NB4 (cell line): ENCODE measurements around the gene MBNL1.

ENCODE experiments used
- DNase-seq: peaks from one replicate; pipeline ENCODE4 v3.0.0; 2010; ENCODE audit warnings: low read depth
- H3K4me3 ChIP-seq: one replicate; pipeline ENCODE4 v1.5.1; 2011; ENCODE audit warnings: mild to moderate bottlenecking, low read depth, low read length, moderate library complexity
- CTCF ChIP-seq: IDR thresholded peaks from one replicate; pipeline ENCODE4 v1.5.1; 2012; ENCODE audit warnings: low read depth, low read length
- MAX ChIP-seq: IDR thresholded peaks from 2 replicates; pipeline ENCODE4 v1.6.1; 2011; ENCODE audit warnings: low read depth, low read length
- MYC ChIP-seq: IDR thresholded peaks from 2 replicates; pipeline ENCODE4 v1.6.1; 2011; ENCODE audit warnings: low read depth, low read length
- POLR2A ChIP-seq: IDR thresholded peaks from 2 replicates; pipeline ENCODE4 v1.6.1; 2011; ENCODE audit warnings: mild to moderate bottlenecking; ENCODE audit not compliant: insufficient read length; ENCODE audit errors: extremely low read depth

Gene MBNL1

DNA sequence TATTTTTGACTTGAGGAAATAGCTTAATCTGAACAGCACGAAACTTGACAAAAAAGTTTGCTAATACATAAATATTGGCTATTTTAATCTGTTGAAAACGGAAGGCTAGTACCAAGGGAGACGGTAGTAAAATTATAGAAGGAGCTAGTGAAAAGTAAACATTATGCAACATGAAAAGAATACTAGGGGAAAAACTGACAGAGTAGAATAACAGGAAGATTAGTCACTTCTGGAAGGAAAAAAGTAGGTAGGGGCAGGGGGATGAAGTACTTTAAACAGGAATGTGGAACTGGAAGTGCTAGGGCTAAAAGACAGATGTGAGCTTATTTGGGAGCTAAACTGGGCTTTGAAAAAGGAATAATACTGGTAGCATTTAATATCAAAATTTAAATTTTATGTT is 60.1 kb downstream of the MBNL1 start:
- DNase-seq, result peak; percentile 41
- TF ChIP-seq MYC, result no peak
- TF ChIP-seq MAX, result no peak
- TF ChIP-seq CTCF, result no peak
- no peak for TF ChIP-seq POLR2A
- H3K4me3 ChIP-seq, result no peak overlapping the region

DNA sequence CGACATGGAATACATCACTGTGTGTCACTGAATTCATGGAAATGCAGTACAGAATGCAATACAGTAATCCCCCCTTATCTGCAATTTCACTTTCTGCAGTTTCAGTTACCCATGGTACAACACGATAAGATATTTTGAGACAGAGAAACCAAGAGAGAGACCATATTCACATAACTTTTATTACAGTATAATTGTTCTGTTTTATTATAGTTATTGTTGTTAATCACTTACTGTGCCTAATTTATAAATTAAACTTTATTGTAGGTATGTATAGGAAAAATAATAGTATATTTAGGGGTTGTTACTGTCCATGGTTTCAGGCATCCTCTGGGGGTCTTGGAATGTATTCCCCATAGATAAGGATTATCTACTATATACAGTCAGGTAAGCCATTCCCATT is 61.8 kb downstream of the MBNL1 start:
- no peak for DNase-seq
- TF ChIP-seq MAX (no peak), CTCF (no peak), MYC (no peak), POLR2A (no peak)
- no peak overlapping the region for H3K4me3 ChIP-seq

- TF ChIP-seq POLR2A, result no peak
- TF ChIP-seq MYC, result no peak
- TF ChIP-seq MAX, result no peak
- TF ChIP-seq CTCF, result no peak
- H3K4me3 ChIP-seq, result no peak overlapping the region
- DNase-seq, result no peak
These were observed 62.4 kb downstream of the MBNL1 start for GRCh38 chr3:152331018-152331541.

DNA sequence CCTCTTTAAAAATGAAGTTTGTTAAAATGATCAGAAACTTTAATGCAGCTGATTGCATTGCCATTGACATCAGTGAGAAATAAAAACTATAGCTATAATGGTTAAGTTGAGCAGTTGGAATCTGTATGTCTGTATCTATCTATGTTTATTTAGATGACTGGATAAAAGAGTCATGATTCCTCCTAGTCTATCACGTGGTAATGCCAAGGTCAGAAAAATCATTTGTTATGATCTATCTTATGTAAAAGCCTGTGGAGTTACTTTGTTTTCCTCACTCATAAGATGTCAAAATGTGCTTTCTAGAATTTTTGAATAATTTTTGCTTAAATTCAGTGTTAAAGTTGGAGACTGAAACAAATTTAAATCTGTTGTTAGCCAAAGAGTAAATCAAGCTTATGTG is 63.3 kb downstream of the MBNL1 start:
- H3K4me3 ChIP-seq, result no peak overlapping the region
- DNase-seq, result no peak
- TF ChIP-seq MAX, result no peak
- TF ChIP-seq CTCF, result no peak
- no peak for TF ChIP-seq POLR2A
- TF ChIP-seq MYC, result no peak

- no peak for DNase-seq
- H3K4me3 ChIP-seq, result no peak overlapping the region
- TF ChIP-seq MAX, result no peak
- no peak for TF ChIP-seq CTCF
- no peak for TF ChIP-seq MYC
- TF ChIP-seq POLR2A, result no peak
These were observed 65.2 kb downstream of the MBNL1 start for GRCh38 chr3:152333928-152334327.

GRCh38 chr3:152334761-152335160 is 66.0 kb downstream of the MBNL1 start:
- H3K4me3 ChIP-seq, result no peak overlapping the region
- no peak for DNase-seq
- no peak for TF ChIP-seq MAX
- TF ChIP-seq CTCF, result no peak
- no peak for TF ChIP-seq MYC
